ENCODE results near the gene FOXO1. TPM values are rescaled to one million over a fixed set of nuclear protein-coding genes. Genes with fewer than 3 reads are reported as not detected.

The FOXO1 gene
- total RNA-seq, 2 donors from 2014 or later: 15.7 to 26.4 TPM

DNA sequence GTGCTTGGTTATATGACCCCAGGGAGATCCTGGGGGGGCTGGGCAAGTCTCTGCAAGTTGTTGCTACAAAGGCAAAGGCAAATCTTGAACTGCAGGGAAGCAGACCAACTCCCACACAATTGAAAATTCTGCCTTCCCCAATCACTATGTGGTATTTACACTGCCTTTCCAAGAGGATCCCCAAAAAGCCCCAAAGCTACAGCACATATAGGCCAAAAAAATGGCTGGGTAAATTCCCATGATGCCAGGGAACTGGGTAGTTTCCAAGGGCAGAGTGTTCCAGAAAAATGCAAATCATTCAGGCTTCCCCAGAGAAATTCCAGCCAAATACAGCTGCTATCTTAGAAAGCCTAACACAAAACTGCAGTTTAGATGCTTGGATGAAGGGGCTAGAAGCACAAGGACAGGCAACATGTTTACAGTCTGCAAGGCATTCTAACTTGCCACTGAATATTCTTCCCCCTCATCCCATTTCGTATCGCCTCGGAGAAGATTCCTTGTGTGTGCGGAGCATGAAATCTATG, 6.2 kb downstream of the FOXO1 start:
- no peaks in the 10 kb centered on the region for H3K27me3 ChIP-seq
- no peak overlapping the region for H3K27ac ChIP-seq
- intact Hi-C loops (cut with DNase I): loop anchor here (5.0 kb wide), 1 partner anchor 258 kb away; no protein-coding TSS in a partner anchor
- H3K36me3 ChIP-seq: no peaks in the 10 kb centered on the region
- no peak overlapping the region for H3K9ac ChIP-seq (ENCODE audit: low read depth in 2 of 2, low read length in 2 of 2)
- H3K9me3 ChIP-seq: no peaks in the 10 kb centered on the region
- peaks cover 6% of the 10 kb centered on the region for H3K4me1 ChIP-seq
- H3K4me3 ChIP-seq: no peak overlapping the region
- TF ChIP-seq, protein P1, sequence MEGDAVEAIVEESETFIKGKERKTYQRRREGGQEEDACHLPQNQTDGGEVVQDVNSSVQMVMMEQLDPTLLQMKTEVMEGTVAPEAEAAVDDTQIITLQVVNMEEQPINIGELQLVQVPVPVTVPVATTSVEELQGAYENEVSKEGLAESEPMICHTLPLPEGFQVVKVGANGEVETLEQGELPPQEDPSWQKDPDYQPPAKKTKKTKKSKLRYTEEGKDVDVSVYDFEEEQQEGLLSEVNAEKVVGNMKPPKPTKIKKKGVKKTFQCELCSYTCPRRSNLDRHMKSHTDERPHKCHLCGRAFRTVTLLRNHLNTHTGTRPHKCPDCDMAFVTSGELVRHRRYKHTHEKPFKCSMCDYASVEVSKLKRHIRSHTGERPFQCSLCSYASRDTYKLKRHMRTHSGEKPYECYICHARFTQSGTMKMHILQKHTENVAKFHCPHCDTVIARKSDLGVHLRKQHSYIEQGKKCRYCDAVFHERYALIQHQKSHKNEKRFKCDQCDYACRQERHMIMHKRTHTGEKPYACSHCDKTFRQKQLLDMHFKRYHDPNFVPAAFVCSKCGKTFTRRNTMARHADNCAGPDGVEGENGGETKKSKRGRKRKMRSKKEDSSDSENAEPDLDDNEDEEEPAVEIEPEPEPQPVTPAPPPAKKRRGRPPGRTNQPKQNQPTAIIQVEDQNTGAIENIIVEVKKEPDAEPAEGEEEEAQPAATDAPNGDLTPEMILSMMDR (IDR thresholded peaks at IDR 0.05): no peak
- DNase-seq: no peak

DNA sequence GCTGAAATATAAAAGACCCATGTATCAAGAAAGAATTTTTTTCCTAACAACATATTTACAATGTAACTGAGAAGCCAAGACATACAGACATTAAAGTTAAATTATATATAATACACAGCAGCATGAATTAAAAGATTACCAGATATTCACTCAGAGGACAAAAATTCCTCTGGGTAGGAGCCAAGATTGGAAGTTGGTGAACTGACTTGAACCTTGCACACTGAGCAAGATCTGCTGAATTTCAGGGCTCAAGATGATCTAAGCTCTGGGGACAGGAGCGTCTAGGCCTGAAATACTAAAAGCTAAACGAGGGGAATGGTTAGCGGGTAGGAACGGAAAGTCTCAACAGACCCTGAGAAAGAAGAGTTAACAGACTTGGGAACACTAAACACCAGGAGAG, 8.5 kb downstream of the FOXO1 start:
- Histone ChIP-seq H3K27me3 (no peaks in the 10 kb centered on the region), H3K9me3 (no peaks in the 10 kb centered on the region), H3K27ac (no peak overlapping the region), H3K9ac (ENCODE audit: low read depth in 2 of 2, low read length in 2 of 2) (no peak overlapping the region), H3K4me3 (no peak overlapping the region), H3K4me1 (peaks cover 9% of the 10 kb centered on the region), H3K36me3 (no peaks in the 10 kb centered on the region)
- intact Hi-C loops (cut with DNase I): no loop called here
- TF ChIP-seq, protein P1 (IDR thresholded peaks at IDR 0.05): no peak
- no peak for DNase-seq

DNA sequence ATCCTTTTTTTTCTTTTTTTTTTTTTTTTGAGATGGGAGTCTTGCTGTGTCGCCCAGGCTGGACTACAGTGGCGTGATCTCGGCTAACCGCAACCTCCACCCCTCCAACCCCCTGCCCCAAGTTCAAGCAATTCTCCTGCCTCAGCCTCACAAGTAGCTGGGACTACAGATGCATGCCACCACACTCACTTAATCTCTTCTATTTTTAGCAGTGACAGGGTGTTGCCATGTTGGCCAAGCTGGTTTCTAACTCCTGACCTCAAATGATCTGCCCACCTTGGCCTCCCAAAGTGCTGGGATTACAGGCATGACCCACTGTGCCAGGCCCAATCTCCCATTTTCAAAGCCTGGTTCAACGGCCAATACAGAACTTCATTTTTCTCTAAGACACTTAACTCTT, 9.1 kb downstream of the FOXO1 start:
- intact Hi-C loops (cut with DNase I): no loop called here
- TF ChIP-seq, protein P1 (IDR thresholded peaks at IDR 0.05): no peak

DNA sequence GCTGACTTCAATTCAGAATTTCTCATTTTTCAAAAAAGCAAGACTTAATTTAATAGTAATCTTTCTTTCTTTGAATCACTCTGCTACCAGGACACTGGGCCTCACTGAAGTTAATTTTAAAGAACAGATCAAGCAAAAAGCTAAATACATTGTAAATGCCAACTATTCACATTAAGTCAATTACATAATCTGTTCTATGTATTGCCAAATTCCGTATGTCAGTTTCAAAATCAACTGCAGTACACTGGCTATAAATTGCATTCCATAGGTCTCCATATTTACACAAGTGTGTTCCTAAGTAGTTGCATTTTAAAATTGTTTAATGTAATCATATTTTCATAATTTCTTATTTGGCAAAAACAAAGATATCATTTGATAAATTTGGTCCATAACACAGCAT, 10.1 kb downstream of the FOXO1 start:
- TF ChIP-seq, protein P1 (IDR thresholded peaks at IDR 0.05): no peak
- Histone ChIP-seq H3K9me3 (no peaks in the 10 kb centered on the region), H3K36me3 (no peaks in the 10 kb centered on the region), H3K27ac (no peak overlapping the region), H3K4me3 (no peak overlapping the region), H3K9ac (ENCODE audit: low read depth in 2 of 2, low read length in 2 of 2) (no peak overlapping the region), H3K4me1 (peaks cover 3% of the 10 kb centered on the region), H3K27me3 (no peaks in the 10 kb centered on the region)
- DNase-seq: no peak
- intact Hi-C loops (cut with DNase I): no loop called here

More for the DNA sequence above, 9.1 kb downstream of the FOXO1 start:
- Histone ChIP-seq H3K27me3 (no peaks in the 10 kb centered on the region), H3K4me3 (no peak overlapping the region), H3K36me3 (no peaks in the 10 kb centered on the region), H3K9me3 (no peaks in the 10 kb centered on the region), H3K9ac (ENCODE audit: low read depth in 2 of 2, low read length in 2 of 2) (no peak overlapping the region), H3K4me1 (peaks cover 5% of the 10 kb centered on the region), H3K27ac (no peak overlapping the region)
- no peak for DNase-seq

DNA sequence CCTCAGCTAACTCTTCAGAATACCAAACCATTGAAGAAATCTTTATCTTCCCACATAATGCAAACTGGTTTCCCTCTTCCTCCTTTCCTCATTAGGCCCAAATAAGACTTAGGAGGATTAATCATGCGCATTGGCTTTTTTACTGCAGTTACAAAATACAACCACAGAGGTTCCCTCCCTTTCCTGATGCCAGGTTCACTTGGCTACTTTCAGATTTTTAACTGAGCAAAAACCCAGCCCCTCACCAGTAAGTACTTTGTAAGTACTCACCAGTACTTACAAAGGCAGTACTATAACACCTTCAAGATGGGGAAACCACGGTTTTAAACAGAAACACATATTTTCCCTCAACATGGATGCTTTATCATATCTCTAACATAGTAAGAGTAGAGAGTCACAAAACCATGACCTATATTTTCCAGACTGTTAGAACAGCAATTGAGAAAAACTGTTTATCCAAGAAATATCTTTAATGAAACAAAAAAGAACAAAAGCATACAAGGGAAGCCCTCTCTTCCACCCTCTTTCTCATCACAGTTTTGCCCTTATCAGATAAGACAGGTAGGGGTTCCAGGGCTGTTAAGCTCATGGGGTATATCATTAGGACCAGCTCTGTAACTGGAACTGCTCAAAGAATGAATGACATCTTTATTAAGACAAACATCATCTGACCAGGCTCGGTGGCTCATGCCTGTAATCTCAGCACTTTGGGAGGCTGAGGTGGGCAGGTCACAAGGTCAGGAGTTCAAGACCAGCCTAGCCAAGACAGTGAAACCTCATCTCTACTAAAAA, 12.7 kb downstream of the FOXO1 start:
- no peaks in the 10 kb centered on the region for H3K9me3 ChIP-seq
- no peaks in the 10 kb centered on the region for H3K36me3 ChIP-seq
- peaks cover 12% of the 10 kb centered on the region for H3K4me1 ChIP-seq
- H3K27me3 ChIP-seq: no peaks in the 10 kb centered on the region
- H3K4me3 ChIP-seq: no peak overlapping the region
- no peak for DNase-seq
- no peak overlapping the region for H3K9ac ChIP-seq (ENCODE audit: low read depth in 2 of 2, low read length in 2 of 2)
- TF ChIP-seq, protein P1 (IDR thresholded peaks at IDR 0.05): no peak
- H3K27ac ChIP-seq: no peak overlapping the region
- intact Hi-C loops (cut with DNase I): no loop called here
